ENCODE data around the gene CDH4. TPM values are rescaled to one million over a fixed set of nuclear protein-coding genes. Genes with fewer than 3 reads are reported as not detected.

The CDH4 gene
- total RNA-seq, 2 experiments from 2014 or later: not detected

GRCh38 chr20:61972636-61973508 lies 720.8 kb downstream of the CDH4 start:
- no peak overlapping the region for H3K4me3 ChIP-seq (ENCODE audit: low read depth, low read length, poor library complexity, severe bottlenecking)
- ChIA-PET CTCF (ENCODE audit: unreplicated experiment) (no interaction called here), POLR2A (interaction anchor here (0.6 kb wide), 1 partner anchor 141 kb away, joined by 3 read pairs; no protein-coding TSS in a partner anchor)
- H3K4me2 ChIP-seq (ENCODE audit: low read length): no peak overlapping the region
- no peaks in the 10 kb centered on the region for H3K4me1 ChIP-seq (ENCODE audit: insufficient read depth, low read length, poor library complexity, severe bottlenecking)
- H3K27ac ChIP-seq (ENCODE audit: low read depth, low read length, poor library complexity, severe bottlenecking): no peak overlapping the region
- no peak for DNase-seq (ENCODE audit: low spot score)
- peaks cover 31% of the 10 kb centered on the region for H3K36me3 ChIP-seq (ENCODE audit: insufficient read depth, low read length)
- no peak overlapping the region for H2AFZ ChIP-seq (ENCODE audit: low read length)
- TF ChIP-seq CTCF (conservative IDR thresholded peaks at IDR 0.05; ENCODE audit: low read length) (no peak), EZH2phosphoT487 (IDR thresholded peaks at IDR 0.05; ENCODE audit: borderline replicate concordance, low read depth, low read length) (no peak)
- no peaks in the 10 kb centered on the region for H3K9me2 ChIP-seq (ENCODE audit: insufficient read depth, low read length)
- H3K79me2 ChIP-seq (ENCODE audit: insufficient read depth, low read depth, low read length): no peaks in the 10 kb centered on the region
- no TSS peak for BruUV-seq (replicated peaks)
- intact Hi-C loops (cut with micrococcal nuclease; ENCODE audit: unreplicated experiment): no loop called here
- H3K9me3 ChIP-seq (ENCODE audit: low read length): no peaks in the 10 kb centered on the region
- H4K20me1 ChIP-seq (ENCODE audit: insufficient read depth, low read length): no peaks in the 10 kb centered on the region

- CTCF ChIA-PET (ENCODE audit: unreplicated experiment): no interaction called here
- intact Hi-C loops (cut with micrococcal nuclease; ENCODE audit: unreplicated experiment): no loop called here
- Histone ChIP-seq H3K4me2 (ENCODE audit: low read length) (no peak overlapping the region), H4K20me1 (ENCODE audit: insufficient read depth, low read length) (no peaks in the 10 kb centered on the region), H3K36me3 (ENCODE audit: insufficient read depth, low read length) (peaks cover 33% of the 10 kb centered on the region), H3K4me1 (ENCODE audit: insufficient read depth, low read length, poor library complexity, severe bottlenecking) (no peaks in the 10 kb centered on the region), H3K9me3 (ENCODE audit: low read length) (no peaks in the 10 kb centered on the region), H3K9me2 (ENCODE audit: insufficient read depth, low read length) (no peaks in the 10 kb centered on the region), H3K27ac (ENCODE audit: low read depth, low read length, poor library complexity, severe bottlenecking) (no peak overlapping the region), H2AFZ (ENCODE audit: low read length) (no peak overlapping the region), H3K4me3 (ENCODE audit: low read depth, low read length, poor library complexity, severe bottlenecking) (no peak overlapping the region), H3K79me2 (ENCODE audit: insufficient read depth, low read depth, low read length) (no peaks in the 10 kb centered on the region)
- no TSS peak for BruUV-seq (replicated peaks)
- DNase-seq (ENCODE audit: low spot score): no peak
- TF ChIP-seq CTCF (conservative IDR thresholded peaks at IDR 0.05; ENCODE audit: low read length) (0 out of 2 replicates have a peak, but pooled peaks have one; percentile 30), EZH2phosphoT487 (IDR thresholded peaks at IDR 0.05; ENCODE audit: borderline replicate concordance, low read depth, low read length) (no peak)
- POLR2A ChIA-PET: interaction anchor here (0.6 kb wide), 1 partner anchor 140 kb away, joined by 3 read pairs; no protein-coding TSS in a partner anchor
These were observed 721.7 kb downstream of the CDH4 start for GRCh38 chr20:61973515-61974356.

Measured in OCI-LY7 (cell line).